Measurements from ENCODE around the gene ADAMTS15.

ADAMTS15 gene

DNA sequence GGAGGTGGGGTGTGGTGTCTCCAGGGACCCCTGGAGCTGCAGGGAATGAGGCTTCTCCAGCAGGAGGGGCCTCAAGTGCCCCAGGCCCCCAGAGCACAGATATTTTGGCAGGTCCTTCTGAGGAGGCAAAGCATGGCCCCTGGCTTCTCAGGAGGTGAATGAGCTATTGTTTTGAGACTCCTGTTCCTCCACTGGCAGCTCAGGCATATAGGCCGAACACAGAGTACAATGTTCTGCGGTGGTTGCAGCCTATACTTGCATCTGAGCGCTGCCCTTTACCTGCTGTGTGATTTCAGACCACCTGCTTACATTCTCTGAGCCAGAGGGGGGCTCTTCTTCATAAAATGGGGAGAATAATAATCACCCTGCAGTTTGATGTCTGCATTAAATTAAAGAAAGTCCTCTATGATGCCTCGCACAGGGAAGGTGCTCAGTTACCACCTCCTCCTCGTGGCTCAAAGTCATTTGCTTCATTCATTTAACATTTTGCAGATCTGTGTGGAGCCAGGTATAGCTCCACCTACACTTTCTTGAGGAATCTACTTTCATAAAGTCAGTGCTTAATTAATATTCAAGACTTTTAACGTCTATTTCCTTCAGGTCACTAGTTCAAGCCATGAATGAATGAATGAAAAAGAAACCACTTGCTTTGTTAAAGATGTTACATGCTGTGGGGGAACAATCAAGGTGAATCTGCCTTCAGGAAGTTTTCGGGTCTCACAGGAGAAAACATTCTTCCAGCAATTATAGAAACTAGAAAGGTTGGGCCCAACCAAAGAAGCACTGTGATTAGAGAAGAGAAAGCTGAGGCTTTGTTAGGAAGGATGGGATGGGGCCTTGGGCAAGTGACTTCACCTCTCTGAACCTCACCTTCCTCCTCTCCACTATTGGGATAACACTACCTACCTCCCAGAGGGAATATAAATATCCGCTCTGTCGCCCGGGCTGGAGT, 68.4 kb downstream of the ADAMTS15 start:
- DNase-seq = no peak

DNA sequence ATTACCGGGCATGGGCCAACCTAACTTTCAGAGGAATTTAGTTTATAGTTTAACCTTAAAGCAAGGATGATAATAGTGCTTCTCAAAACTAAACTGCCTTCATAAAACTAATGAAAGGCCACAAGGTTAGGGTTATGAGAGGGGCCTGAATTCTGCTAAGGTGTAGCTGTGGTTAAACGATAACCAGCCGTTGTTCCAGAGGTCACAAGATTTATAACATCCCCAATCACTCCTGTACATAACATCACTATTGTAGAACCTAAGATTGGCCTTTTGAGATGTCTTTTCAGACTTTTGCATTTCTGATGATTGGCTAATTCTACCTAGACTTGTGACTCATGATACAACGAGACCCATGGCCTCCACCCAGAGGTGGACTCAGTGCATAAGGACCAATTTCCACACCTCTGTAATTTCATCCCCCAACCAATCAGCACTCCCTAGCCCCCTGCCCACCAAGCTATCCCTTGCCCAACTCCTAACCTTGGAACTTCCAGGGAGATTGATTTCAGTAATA, 69.8 kb downstream of the ADAMTS15 start:
- DNase-seq = no peak

DNA sequence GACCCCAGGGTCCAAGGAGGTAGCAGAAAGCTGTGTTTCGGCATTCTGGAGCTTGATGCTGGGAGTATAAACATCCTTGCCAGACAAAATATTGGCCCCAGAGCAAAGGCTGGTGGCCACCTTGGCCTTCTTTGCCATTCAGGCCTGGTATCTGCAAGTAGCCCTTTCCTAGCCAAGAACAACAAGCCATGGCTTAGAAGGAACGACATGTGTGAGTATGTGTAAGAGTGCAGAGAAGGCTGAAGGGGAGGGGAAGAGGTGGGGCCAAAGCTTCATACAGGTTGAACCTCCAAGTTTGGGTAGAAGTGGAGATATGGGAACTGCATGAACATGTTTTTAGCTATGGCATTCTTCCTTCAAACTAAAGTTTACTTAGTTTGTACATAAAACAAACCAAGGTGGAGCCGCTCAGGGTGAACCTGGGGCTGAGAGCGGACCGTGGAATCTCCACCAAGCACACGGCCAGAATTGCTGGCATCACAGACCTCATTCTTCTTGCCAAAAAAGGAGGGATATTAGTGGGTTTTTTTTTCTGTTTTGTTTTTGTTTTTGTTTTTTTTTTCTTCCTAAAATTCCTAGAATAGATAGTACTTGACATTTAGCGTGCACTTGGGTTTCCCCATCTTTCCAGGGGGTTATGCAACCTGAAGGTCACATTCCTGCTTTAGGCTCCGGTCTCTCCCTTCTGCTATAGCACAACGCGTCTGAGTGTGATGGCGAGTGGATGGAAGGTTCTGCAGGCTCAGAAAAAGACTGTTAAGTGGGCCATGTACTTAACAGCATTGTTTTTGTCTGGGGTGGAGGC, 70.9 kb downstream of the ADAMTS15 start:
- no peak for DNase-seq

DNA sequence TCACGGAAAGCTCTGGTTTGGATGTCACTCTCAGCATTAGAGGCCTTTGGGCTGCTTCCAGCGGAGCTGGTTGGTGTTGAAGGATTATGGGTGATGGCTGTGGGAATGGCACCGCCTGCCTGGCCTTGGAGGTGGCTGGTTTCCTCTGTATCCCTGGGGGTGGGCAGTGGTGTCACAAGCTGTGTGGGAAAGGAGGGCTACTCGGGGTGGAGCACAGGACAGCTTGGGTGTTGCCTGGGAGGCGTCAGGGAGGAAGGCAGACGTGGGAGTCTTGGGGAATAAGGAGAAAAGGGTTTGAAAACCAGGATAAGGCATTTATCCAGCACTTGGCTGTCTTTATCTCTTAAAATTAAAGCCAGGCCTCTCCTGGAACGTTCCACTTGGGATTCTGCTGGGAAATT, 71.8 kb downstream of the ADAMTS15 start:
- DNase-seq = no peak

DNA sequence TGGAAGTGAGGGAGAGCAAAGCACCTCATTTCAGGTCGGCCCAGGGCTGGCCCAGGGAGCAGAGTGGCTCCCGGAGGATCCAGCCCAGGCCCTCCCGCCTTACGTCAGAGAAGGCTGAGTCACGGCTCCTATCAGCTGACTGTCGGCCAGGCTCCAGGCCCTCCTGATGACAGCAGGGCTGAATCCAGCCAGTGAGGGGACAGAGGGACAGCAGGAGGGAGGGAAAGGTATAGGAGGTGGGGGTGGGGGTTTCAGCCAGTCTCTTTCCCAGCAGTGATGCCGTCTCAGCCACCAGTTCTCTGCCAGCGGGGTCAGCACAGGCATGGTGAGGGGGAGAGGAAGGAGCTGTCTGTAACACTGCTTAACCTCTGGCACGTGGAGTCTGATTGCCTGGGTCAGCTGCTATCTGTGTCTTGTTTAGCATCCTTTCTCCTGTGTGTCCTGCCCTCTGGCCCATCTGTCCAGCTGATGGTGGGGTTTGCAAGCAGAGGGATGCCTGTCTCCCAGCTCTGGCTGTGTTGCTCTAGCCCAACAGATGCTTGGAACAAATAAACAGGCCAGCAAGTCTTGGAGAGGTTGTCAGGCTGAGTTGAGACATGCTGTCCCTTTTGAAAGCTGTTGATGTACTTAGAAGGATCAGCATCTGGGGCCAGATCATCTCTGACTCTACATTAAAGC, 74.0 kb downstream of the ADAMTS15 start:
- peak; percentile 90 for DNase-seq

DNA sequence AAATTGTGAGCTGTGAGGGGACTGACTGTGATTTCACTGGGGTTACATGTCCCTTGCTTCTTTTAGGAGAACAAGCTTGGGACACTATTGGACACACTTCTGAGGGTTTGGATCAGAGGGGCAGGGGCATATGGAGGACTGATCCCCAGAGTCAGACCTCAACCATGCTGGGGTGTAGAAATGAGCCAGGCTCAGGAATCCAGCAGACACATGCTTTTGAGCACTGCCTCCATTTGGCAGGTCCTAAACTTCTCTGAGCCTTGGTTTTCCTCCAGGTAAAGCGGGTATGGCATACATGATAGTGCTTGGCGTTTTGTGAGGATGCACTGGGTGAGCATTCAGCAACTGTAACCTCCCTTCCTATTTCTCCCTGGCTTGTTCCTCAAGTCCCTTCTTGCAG, 74.7 kb downstream of the ADAMTS15 start:
- no peak for DNase-seq

DNA sequence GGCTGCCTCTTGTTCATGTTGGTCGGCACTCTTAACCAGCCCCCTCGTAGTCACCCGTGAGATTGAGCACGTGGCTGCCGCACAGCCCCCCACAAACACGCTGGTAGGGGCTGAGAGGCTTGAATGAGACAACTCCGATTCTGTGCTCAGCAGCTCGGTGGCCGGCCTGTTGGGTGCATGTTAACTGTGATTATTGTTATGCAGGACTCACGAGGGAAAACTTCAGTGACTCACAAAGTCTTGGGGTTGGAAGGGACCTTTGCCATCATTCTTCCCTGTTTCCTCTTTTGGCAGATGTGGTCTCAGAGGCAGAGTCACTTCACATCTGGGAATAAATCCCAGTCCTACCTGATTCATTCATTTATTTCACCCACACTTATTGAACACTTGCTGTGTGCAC, 75.2 kb downstream of the ADAMTS15 start:
- DNase-seq = peak; percentile 78

DNA sequence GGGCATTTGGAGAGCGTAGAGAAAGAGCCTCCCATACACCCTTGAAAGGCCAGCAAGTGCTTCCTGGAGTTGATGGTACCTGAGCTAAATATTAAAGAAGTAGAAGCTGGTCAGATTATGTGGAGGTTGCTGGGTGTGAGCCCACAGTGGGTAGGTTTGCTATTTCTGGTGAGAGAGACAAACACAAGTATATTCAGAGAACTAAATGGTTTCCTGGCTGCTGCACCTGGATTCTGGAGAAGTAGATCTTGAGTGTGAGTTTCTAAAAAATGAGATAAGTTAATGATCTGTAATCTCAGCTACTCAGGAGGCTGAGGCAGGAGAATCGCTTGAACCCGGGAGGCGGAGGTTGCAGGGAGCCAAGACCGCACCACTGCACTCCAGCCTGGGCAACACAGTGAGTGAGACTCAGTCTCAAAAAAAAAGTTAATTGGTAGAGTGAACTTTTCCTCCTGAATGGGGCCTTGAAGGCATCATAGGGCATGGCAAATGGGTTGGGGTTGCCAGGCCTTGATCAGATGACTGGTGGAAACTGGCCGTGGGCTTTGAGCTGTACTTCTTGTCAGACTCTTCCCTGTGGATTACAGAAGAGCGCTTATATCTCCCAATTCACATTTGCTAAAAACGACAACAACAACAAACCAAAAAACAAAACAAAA, 75.8 kb downstream of the ADAMTS15 start:
- DNase-seq = no peak

DNA sequence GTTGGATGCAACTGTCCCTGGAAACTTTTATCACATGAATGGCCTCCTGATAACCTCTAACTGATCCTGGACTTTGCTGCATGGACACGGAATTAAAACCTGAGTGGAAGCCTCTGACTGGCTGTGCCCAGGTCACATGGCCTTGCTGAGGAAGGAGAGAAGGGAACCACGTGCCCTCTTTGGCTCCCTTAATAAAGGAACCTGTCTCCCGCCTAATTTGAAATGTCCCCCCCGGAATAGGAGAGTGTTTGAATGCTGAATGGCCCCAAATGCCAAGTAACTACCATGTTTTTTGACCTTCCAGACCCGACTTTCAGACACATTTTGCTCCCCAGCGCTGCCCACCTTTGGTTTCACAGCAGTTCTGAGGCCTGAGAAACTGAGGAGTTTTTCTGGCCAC, 76.9 kb downstream of the ADAMTS15 start:
- DNase-seq = no peak

All from fibroblast of upper back skin (primary cell).